Smooth muscle cell (in vitro differentiated cells): ENCODE measurements around the gene MRPL55. TPM values are rescaled to one million over a fixed set of nuclear protein-coding genes. Genes with fewer than 3 reads are reported as not detected.

Experiments
- DNase-seq: peaks from one replicate; lab custom pipeline; 2025; ENCODE audit not compliant: unreplicated experiment; lab: John Stamatoyannopoulos, UW
- H2AFZ ChIP-seq: fragments of 200-600 bp; sonication (generic); 2 replicates; pipeline ENCODE4 v1.6.0; 2016; ENCODE audit warnings: antibody characterized with exemption, low read depth, mild to moderate bottlenecking
- H3F3A ChIP-seq: fragments of 200-600 bp; sonication (generic); 2 replicates; pipeline ENCODE4 v1.6.0; 2017; ENCODE audit warnings: antibody characterized with exemption, low read depth
- H3K27ac ChIP-seq: fragments of 200-600 bp; sonication (generic); 2 replicates; pipeline ENCODE4 v1.5.1; 2016; ENCODE audit warnings: low read depth, mild to moderate bottlenecking
- H3K27me3 ChIP-seq: fragments of 200-600 bp; sonication (generic); 2 replicates; pipeline ENCODE4 v1.6.1; 2016; ENCODE audit warnings: low read depth, mild to moderate bottlenecking
- H3K36me3 ChIP-seq: fragments of 200-600 bp; sonication (generic); 2 replicates; pipeline ENCODE4 v1.5.1; 2016; ENCODE audit warnings: low read depth
- H3K4me1 ChIP-seq: fragments of 200-600 bp; sonication (generic); 2 replicates; pipeline ENCODE4 v1.5.1; 2016; ENCODE audit warnings: low read depth
- H3K4me2 ChIP-seq: fragments of 200-600 bp; sonication (generic); 2 replicates; pipeline ENCODE4 v1.6.0; 2016; ENCODE audit warnings: mild to moderate bottlenecking
- H3K4me3 ChIP-seq: fragments of 200-600 bp; sonication (generic); 2 replicates; pipeline ENCODE4 v1.5.1; 2016; ENCODE audit warnings: mild to moderate bottlenecking
- H3K79me2 ChIP-seq: fragments of 200-600 bp; sonication (generic); 2 replicates; pipeline ENCODE4 v1.6.0; 2016; ENCODE audit warnings: low read depth, mild to moderate bottlenecking
- H3K9ac ChIP-seq: fragments of 200-600 bp; sonication (generic); 2 replicates; pipeline ENCODE4 v1.6.0; 2016; ENCODE audit warnings: low read depth
- H3K9me3 ChIP-seq: fragments of 200-600 bp; sonication (generic); replicated peaks from 2 replicates; pipeline ENCODE4 v1.5.1; 2016; ENCODE audit warnings: low read depth
- H4K20me1 ChIP-seq: fragments of 200-600 bp; sonication (generic); 2 replicates; pipeline ENCODE4 v1.6.0; 2016; ENCODE audit warnings: low read depth
- CTCF ChIP-seq: fragments of 200-600 bp; sonication (generic); IDR thresholded peaks from 2 replicates; pipeline ENCODE4 v1.5.1; 2017; ENCODE audit warnings: borderline replicate concordance, mild to moderate bottlenecking, antibody characterized with exemption; ENCODE audit not compliant: insufficient read depth, poor library complexity, severe bottlenecking
- WGBS: methylation state at CpG from one replicate; pipeline ENCODE4 v1.1.7; 2016; ENCODE audit warnings: low lambda C conversion rate; 5-methylcytosine and 5-hydroxymethylcytosine counted together
- polyA plus RNA-seq: library from polyadenylated mRNA; unstranded; fragments of >200 nt; fragmentation: Nextera tagmentation; extraction: Ambion mirVana; gene quantifications from 2 replicates; pipeline ENCODE4 v1.2.1, GENCODE V29; 2016
- total RNA-seq: library from RNA; depleted of rRNA; stranded (reverse); fragments of >200 nt; gene quantifications from 2 replicates; pipeline ENCODE4 v1.2.3, GENCODE V29; 2014

Gene MRPL55
- total and polyA plus RNA-seq, 2 experiments from 2014 or later, result 83.4 to 178 TPM

- Histone ChIP-seq H3K27ac (no peak overlapping the region), H3K9me3 (no peaks in the 10 kb centered on the region), H3K79me2 (no peaks in the 10 kb centered on the region), H3F3A (no peaks in the 10 kb centered on the region), H3K4me1 (no peaks in the 10 kb centered on the region), H3K9ac (no peak overlapping the region), H3K27me3 (peaks cover 12% of the 10 kb centered on the region), H3K4me2 (no peak overlapping the region), H4K20me1 (no peaks in the 10 kb centered on the region), H3K36me3 (peaks cover 3% of the 10 kb centered on the region), H3K4me3 (no peak overlapping the region), H2AFZ (no peak overlapping the region)
- no peak for TF ChIP-seq CTCF
- 38% methylated on average over 1 of the region's 1 CpG for WGBS
- DNase-seq, result no peak
Observed at GRCh38 chr1:228122921-228123441, 13.9 kb upstream of the MRPL55 start.

- TF ChIP-seq CTCF, result no peak
- no peaks in the 10 kb centered on the region for H3K4me1 ChIP-seq
- no peak overlapping the region for H3K4me2 ChIP-seq
- no peak overlapping the region for H3K9ac ChIP-seq
- H3K27me3 ChIP-seq, result peaks cover 12% of the 10 kb centered on the region
- H3K27ac ChIP-seq, result no peak overlapping the region
- H3K36me3 ChIP-seq, result peaks cover 4% of the 10 kb centered on the region
- no peak overlapping the region for H3K4me3 ChIP-seq
- no peak for DNase-seq
- no peaks in the 10 kb centered on the region for H4K20me1 ChIP-seq
- H3F3A ChIP-seq, result no peaks in the 10 kb centered on the region
- H3K79me2 ChIP-seq, result no peaks in the 10 kb centered on the region
- WGBS, result 83% methylated on average over 5 of the region's 5 CpGs
- H3K9me3 ChIP-seq, result no peaks in the 10 kb centered on the region
- H2AFZ ChIP-seq, result no peak overlapping the region
Observed at GRCh38 chr1:228120857-228121489, 11.9 kb upstream of the MRPL55 start.

- TF ChIP-seq CTCF, result no peak
- Histone ChIP-seq H3K27me3 (peaks cover 12% of the 10 kb centered on the region), H3K4me3 (no peak overlapping the region), H3K4me1 (no peaks in the 10 kb centered on the region), H3K27ac (no peak overlapping the region), H3K9ac (no peak overlapping the region), H4K20me1 (no peaks in the 10 kb centered on the region), H3K79me2 (no peaks in the 10 kb centered on the region), H2AFZ (no peak overlapping the region), H3K36me3 (peaks cover 4% of the 10 kb centered on the region), H3K4me2 (no peak overlapping the region), H3K9me3 (no peaks in the 10 kb centered on the region), H3F3A (no peaks in the 10 kb centered on the region)
- no peak for DNase-seq
- WGBS, result 57% methylated on average over 1 of the region's 1 CpG
Observed at GRCh38 chr1:228120351-228120750, 11.3 kb upstream of the MRPL55 start.

GRCh38 chr1:228118040-228118439 lies 8.9 kb upstream of the MRPL55 start:
- no peak overlapping the region for H3K27ac ChIP-seq
- H3F3A ChIP-seq, result no peaks in the 10 kb centered on the region
- H3K79me2 ChIP-seq, result no peaks in the 10 kb centered on the region

More at GRCh38 chr1:228118040-228118439, 8.9 kb upstream of the MRPL55 start:
- Histone ChIP-seq H3K9ac (no peak overlapping the region), H3K36me3 (peaks cover 4% of the 10 kb centered on the region), H3K27me3 (peaks cover 3% of the 10 kb centered on the region), H3K9me3 (no peaks in the 10 kb centered on the region), H4K20me1 (no peaks in the 10 kb centered on the region), H3K4me1 (no peaks in the 10 kb centered on the region), H2AFZ (no peak overlapping the region), H3K4me2 (no peak overlapping the region), H3K4me3 (no peak overlapping the region)
- no peak for TF ChIP-seq CTCF
- no peak for DNase-seq
- 73% methylated on average over 2 of the region's 2 CpGs for WGBS
